GM12872 (cell line): ENCODE data around the gene MATN1.

ENCODE experiments used
- CTCF ChIP-seq: IDR thresholded peaks from 3 replicates; pipeline ENCODE4 v1.5.1; 2011; ENCODE audit warnings: low read depth, mild to moderate bottlenecking, low read length, moderate library complexity; ENCODE audit not compliant: insufficient read depth

The MATN1 gene

GRCh38 chr1:30673395-30673794, 50.0 kb downstream of the MATN1 start:
- no peak for TF ChIP-seq CTCF

GRCh38 chr1:30672661-30673060, 50.7 kb downstream of the MATN1 start:
- no peak for TF ChIP-seq CTCF

DNA sequence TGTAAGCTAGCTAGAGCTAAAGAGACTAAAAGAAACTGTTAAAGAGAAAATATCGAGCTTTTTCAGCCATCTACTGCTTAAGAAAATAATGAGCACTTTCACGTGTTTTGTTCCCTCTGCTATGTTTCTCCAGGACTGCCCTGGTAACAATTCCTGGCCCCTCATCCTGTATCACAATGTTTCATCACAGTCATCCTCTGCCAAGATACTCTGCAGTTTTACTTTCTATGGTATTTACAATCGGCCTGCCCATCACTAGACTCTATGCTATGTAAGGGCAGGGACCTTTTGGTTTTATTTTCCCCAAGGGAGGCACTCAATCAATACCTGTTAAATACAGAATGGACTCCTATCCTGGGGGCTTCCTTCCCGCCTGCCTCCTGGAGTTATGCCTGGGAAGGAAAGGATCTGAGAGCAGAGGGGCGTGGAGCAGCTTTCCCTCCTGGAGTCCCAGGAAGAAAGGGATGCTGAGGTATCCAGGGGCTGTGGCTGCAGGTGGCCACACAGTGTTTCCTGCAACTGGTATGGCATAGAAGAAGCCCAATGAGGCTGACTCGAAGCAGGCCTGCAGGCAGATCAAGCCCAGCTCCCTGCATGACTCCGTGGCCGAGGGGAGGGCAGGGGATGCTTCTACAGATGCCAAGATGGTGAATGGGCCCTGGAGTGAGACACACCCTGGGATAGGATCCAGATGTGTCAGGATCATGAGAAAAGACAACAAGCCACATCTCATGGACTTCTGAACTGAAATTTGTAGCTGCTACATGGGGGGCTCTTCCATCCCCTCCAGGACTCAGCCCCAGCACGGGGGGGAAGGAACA, 52.9 kb downstream of the MATN1 start:
- TF ChIP-seq CTCF, result no peak

GRCh38 chr1:30668546-30669327, 54.6 kb downstream of the MATN1 start:
- TF ChIP-seq CTCF, result no peak

DNA sequence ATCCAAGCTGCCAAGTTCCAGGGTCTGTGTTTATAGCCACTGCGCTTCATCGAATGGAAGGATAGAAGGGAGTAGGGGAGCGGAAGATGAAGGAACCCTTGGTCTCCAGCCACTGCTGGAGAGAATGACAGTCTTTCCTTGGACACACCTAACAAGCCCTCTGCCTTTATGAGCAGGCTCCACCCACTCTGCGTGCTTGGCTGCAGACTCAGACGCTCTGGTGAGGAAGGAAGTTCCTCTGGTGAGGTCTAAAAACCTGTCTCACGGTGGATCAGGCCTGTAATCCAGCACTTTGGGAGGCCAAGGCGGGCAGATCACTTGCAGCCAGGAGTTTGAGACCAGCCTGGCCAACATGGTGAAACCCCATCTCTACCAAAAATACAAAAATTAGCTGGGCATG, 55.4 kb downstream of the MATN1 start:
- TF ChIP-seq CTCF, result no peak

DNA sequence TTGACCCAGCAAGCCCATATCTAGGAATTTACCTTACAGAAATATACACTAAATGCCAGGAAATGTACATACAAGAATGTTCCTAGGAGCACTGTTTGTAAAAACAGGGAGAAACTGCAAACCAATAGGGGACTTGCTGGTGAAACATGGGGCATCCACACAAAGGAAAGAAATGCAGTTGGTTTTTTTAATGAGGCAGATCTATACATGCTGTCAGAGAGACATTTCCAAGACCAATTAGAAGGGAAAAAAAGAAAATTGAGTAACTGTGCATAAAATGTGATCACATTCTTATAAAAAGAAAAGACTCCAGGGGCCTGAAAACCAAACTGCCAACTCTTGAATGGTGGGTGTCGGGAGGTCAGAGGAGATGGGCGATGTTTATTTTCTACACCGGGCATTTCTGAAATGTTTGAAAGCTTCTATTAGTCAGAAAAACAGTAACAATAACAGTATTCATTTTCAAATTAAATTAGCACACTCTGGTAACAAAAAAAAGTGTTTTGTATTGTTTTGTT, 56.6 kb downstream of the MATN1 start:
- TF ChIP-seq CTCF, result no peak

- TF ChIP-seq CTCF, result no peak
Observed at GRCh38 chr1:30665216-30666010, 58.0 kb downstream of the MATN1 start.
